K562 (cell line): Measurements from ENCODE around the gene STXBP4. TPM values are rescaled to one million over a fixed set of nuclear protein-coding genes. Genes with fewer than 3 reads are reported as not detected.

Experiments
- ARID2 ChIP-seq: fragments of 450-650 bp; IDR thresholded peaks from 2 replicates; pipeline ENCODE4 v1.6.1; 2017; ENCODE audit warnings: antibody characterized with exemption, mild to moderate bottlenecking
- ARID3B ChIP-seq: fragments of 250-450 bp; sonication (Bioruptor Pico); IDR thresholded peaks from 2 replicates; pipeline ENCODE4 v1.4.0; 2020; ENCODE audit warnings: borderline replicate concordance
- CBX5 ChIP-seq: IDR thresholded peaks from 2 replicates; pipeline ENCODE4 v1.6.1; 2014; ENCODE audit warnings: low read depth, borderline replicate concordance
- CREB1 ChIP-seq, 2 experiments: sonication (generic) in 1 of 2; formaldehyde crosslinking in 1 of 2; IDR thresholded peaks; 2 replicates each; pipeline versions ENCODE4 v1.6.1 to v1.8.0; 2012 to 2022; ENCODE audit warnings: inconsistent platforms in 1 of 2, mild to moderate bottlenecking in 1 of 2, missing genetic modification reagents in 1 of 2, moderate library complexity in 1 of 2
- HDAC8 ChIP-seq: fragments of 450-650 bp; IDR thresholded peaks from 2 replicates; pipeline ENCODE4 v1.6.1; 2016; ENCODE audit warnings: mild to moderate bottlenecking, missing genetic modification characterization, moderate library complexity, missing compliant biosample characterization
- KLF16 ChIP-seq: IDR thresholded peaks from 2 replicates; pipeline ENCODE4 v1.6.1; 2016; ENCODE audit warnings: antibody characterized with exemption
- MED1 ChIP-seq: sonication (generic); formaldehyde crosslinking; IDR thresholded peaks from 2 replicates; pipeline ENCODE4 v1.8.1; 2023; ENCODE audit warnings: missing genetic modification reagents, borderline replicate concordance
- NFIX ChIP-seq: fragments of 250-450 bp; sonication (Bioruptor Pico); IDR thresholded peaks from 2 replicates; pipeline ENCODE4 v1.4.0; 2020; ENCODE audit warnings: low read depth, mild to moderate bottlenecking, moderate library complexity
- RAD51 ChIP-seq: fragments of 450-650 bp; IDR thresholded peaks from 2 replicates; pipeline ENCODE4 v1.7.1; 2016; ENCODE audit warnings: low read depth, mild to moderate bottlenecking, borderline replicate concordance
- SIX5 ChIP-seq, 2 experiments: IDR thresholded peaks; 2 replicates each; pipeline ENCODE4 v1.6.1; 2011; ENCODE audit warnings: low read length in 2 of 2, borderline replicate concordance in 1 of 2, low read depth in 1 of 2, mild to moderate bottlenecking in 1 of 2, moderate library complexity in 1 of 2; ENCODE audit not compliant: insufficient read depth in 1 of 2
- SMAD4 ChIP-seq: fragments of 250-450 bp; sonication (Bioruptor Pico); conservative IDR thresholded peaks from 2 replicates; pipeline ENCODE4 v1.8.0; 2021; ENCODE audit warnings: inconsistent platforms, mild to moderate bottlenecking, moderate library complexity
- UBTF ChIP-seq, 2 experiments: IDR thresholded peaks; 2 replicates each; pipeline ENCODE4 v1.6.1; 2012; ENCODE audit warnings: improper control_type of control experiment in 2 of 2, low read depth in 2 of 2, low read length in 2 of 2, borderline replicate concordance in 1 of 2
- ZEB2 ChIP-seq: fragments of 450-650 bp; IDR thresholded peaks from 2 replicates; pipeline ENCODE4 v1.6.1; 2016
- ZNF174 ChIP-seq: fragments of 250-450 bp; sonication (Bioruptor Pico); IDR thresholded peaks from 2 replicates; pipeline ENCODE4 v1.4.0; 2020; ENCODE audit warnings: mild to moderate bottlenecking
- ZNF551 ChIP-seq: fragments of 250-450 bp; sonication (Bioruptor Pico); IDR thresholded peaks from 2 replicates; pipeline ENCODE4 v1.5.0; 2021; ENCODE audit warnings: mild to moderate bottlenecking, moderate library complexity
- ZNF583 ChIP-seq: fragments of 250-450 bp; sonication (Bioruptor Pico); IDR thresholded peaks from 2 replicates; pipeline ENCODE4 v1.4.0; 2020
- ZNF584 ChIP-seq: fragments of 200-800 bp; sonication (Bioruptor generic); IDR thresholded peaks from 2 replicates; pipeline ENCODE4 v1.6.1; 2016; ENCODE audit warnings: low read depth, mild to moderate bottlenecking, missing genetic modification characterization, missing compliant biosample characterization
- ZNF717 ChIP-seq: fragments of 250-450 bp; sonication (Bioruptor Pico); IDR thresholded peaks from 2 replicates; pipeline ENCODE4 v1.5.0; 2021
- ZNF77 ChIP-seq: fragments of 250-450 bp; sonication (Bioruptor Pico); IDR thresholded peaks from 2 replicates; pipeline ENCODE4 v1.5.0; 2020
- polyA plus RNA-seq, 8 experiments: library from polyadenylated mRNA; depleted of rRNA in 4 of 8; stranded (reverse) in 5 of 8; unstranded in 3 of 8; fragments of >200 nt; fragmentation: Nextera tagmentation in 2 of 8; fragmentation: Illumina TruSeq in 1 of 8; extraction: Ambion mirVana in 2 of 8; extraction: Trizol in 1 of 8; gene quantifications; 2 replicates each; pipeline versions ENCODE4 v1.2.1 to v1.2.3, GENCODE V29; 2011 to 2014; ENCODE audit warnings: inconsistent platforms in 1 of 8, missing spikeins in 1 of 8
- total RNA-seq, 7 experiments: library from RNA; depleted of rRNA in 6 of 7; stranded (reverse); fragments of >200 nt in 6 of 7; fragmentation: Illumina TruSeq in 2 of 7; extraction: Trizol in 2 of 7; gene quantifications; 2 replicates each; pipeline versions ENCODE4 v1.2.1 to v1.2.3, GENCODE V29; 2011 to 2021; ENCODE audit warnings: low replicate concordance in 1 of 7
- TF ChIP-seq, protein P1 (sequence below): fragments of 450-650 bp; IDR thresholded peaks from 2 replicates; pipeline ENCODE4 v1.6.1; 2016; ENCODE audit warnings: mild to moderate bottlenecking
- TF ChIP-seq, protein P2 (sequence below): fragments of 250-450 bp; sonication (Bioruptor Pico); IDR thresholded peaks from 2 replicates; pipeline ENCODE4 v1.8.0; 2022; ENCODE audit warnings: moderate library complexity, mild to moderate bottlenecking, inconsistent platforms

The STXBP4 gene
- total and polyA plus RNA-seq, 9 of the 15 experiments (the other 6 are each of a cell fraction or from before 2014, with no cell fraction given) = 11.6 to 23.2 (median 18.5) TPM

- TF ChIP-seq SMAD4 (CRISPR knock-in tag) (peak; percentile 57; the same call in 1 of the 2 replicates), ZNF174 (no peak), ARID2 (no peak), UBTF (IDR thresholded peaks at IDR 0.05; ENCODE audit: borderline replicate concordance in 1 of 2, low read depth in 2 of 2, low read length in 2 of 2) (peak in 1 of 2 experiments; percentile 10; a peak in 1 of 4 replicates), ZNF77 (no peak), ZNF584 (no peak), ZNF551 (CRISPR knock-in tag) (no peak), RAD51 (no peak), ZNF583 (0 out of 2 replicates have a peak, but pooled peaks have one; percentile 24), ZNF717 (CRISPR knock-in tag) (no peak), ARID3B (CRISPR knock-in tag) (no peak), CBX5 (no peak), ZEB2 (no peak), SIX5 (IDR thresholded peaks at IDR 0.05; ENCODE audit: borderline replicate concordance in 1 of 2, insufficient read depth in 1 of 2, low read depth in 1 of 2, low read length in 2 of 2) (no peak), NFIX (no peak), KLF16 (peak; percentile 61), CREB1 (IDR thresholded peaks at IDR 0.05) (no peak), CREB1 (CRISPR knock-in tag; IDR thresholded peaks at IDR 0.05) (no peak; the same call in 1 of the 2 replicates), MED1 (CRISPR knock-in tag) (no peak), HDAC8 (tag) (no peak)
- TF ChIP-seq, protein P1, sequence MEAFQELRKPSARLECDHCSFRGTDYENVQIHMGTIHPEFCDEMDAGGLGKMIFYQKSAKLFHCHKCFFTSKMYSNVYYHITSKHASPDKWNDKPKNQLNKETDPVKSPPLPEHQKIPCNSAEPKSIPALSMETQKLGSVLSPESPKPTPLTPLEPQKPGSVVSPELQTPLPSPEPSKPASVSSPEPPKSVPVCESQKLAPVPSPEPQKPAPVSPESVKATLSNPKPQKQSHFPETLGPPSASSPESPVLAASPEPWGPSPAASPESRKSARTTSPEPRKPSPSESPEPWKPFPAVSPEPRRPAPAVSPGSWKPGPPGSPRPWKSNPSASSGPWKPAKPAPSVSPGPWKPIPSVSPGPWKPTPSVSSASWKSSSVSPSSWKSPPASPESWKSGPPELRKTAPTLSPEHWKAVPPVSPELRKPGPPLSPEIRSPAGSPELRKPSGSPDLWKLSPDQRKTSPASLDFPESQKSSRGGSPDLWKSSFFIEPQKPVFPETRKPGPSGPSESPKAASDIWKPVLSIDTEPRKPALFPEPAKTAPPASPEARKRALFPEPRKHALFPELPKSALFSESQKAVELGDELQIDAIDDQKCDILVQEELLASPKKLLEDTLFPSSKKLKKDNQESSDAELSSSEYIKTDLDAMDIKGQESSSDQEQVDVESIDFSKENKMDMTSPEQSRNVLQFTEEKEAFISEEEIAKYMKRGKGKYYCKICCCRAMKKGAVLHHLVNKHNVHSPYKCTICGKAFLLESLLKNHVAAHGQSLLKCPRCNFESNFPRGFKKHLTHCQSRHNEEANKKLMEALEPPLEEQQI = no peak
- TF ChIP-seq, protein P2, sequence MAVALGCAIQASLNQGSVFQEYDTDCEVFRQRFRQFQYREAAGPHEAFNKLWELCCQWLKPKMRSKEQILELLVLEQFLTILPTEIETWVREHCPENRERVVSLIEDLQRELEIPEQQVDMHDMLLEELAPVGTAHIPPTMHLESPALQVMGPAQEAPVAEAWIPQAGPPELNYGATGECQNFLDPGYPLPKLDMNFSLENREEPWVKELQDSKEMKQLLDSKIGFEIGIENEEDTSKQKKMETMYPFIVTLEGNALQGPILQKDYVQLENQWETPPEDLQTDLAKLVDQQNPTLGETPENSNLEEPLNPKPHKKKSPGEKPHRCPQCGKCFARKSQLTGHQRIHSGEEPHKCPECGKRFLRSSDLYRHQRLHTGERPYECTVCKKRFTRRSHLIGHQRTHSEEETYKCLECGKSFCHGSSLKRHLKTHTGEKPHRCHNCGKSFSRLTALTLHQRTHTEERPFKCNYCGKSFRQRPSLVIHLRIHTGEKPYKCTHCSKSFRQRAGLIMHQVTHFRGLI (CRISPR knock-in tag) = no peak
Observed at GRCh38 chr17:54968262-54968987, at the start of gene STXBP4, which contains the start of gene COX11 (continued).
